Posterior vena cava (tissue), 2 donors: ENCODE measurements around the gene DCST1. TPM values are rescaled to one million over a fixed set of nuclear protein-coding genes. Genes with fewer than 3 reads are reported as not detected.

Experiments used
- DNase-seq: peaks from one replicate; pipeline ENCODE4 v3.0.0-alpha.2; 2020; ENCODE audit warnings: low spot score
- intact Hi-C, 2 donors: fragments of 100-400 bp; cut with DNase I; formaldehyde crosslinking; loops; one replicate each; pipeline versions ENCODE4 v1.14.1 to v1.14.2; 2022 to 2023
- total RNA-seq, 2 donors: library from RNA; stranded (reverse); fragmentation: NEBNext Ultra II Directional; extraction: Animal tissue kit (Norgen Biotek cat#: 25700); gene quantifications; one replicate each; pipeline ENCODE4 v1.2.1, GENCODE V29; 2021
- donor health status: DM: yes; HTN: yes; CAD: no.
- donor health status: DM: yes; HTN: yes; CAD: no.

The DCST1 gene
- total RNA-seq, 2 donors from 2014 or later, result not detected

DNA sequence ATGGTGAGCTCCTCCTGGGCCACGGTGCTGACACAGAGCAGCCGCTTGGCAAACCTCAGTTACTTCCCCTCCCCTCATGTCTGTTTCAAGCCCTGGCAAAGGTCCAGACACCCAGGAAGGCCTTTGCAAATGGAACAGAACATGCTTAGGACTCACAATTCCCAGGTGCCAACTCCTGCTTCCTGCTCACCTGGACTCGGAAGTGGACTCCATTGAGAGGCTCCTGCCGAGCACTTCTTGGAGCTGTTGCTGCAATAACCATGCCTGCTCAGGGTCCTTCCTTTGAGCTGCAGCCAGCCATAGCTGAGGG is 10.7 kb upstream of the DCST1 start:
- intact Hi-C loops, result loop anchor here in 1 of 2 donors (2.0 kb wide), 1 partner anchor 20 kb away; no protein-coding TSS in a partner anchor
- no peak for DNase-seq

DNA sequence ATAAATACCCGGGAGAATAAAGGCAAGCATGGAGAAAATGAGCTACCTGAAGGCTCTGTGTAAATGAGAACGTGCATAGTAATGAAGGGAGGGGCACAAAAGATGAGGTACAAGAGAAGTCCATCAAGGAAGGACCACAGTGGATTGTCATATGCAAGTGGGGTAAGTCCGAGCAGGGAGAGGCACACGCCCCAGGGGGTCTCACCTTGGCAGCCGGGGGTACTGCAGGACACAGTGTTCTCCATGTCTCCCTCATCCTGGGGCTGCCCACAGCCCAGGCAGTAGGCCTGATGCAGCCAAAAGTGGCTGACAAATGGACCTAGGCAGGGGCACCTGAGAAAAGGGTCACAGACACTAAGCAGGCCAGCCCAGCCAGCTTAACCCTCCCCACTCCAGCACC is 10.0 kb upstream of the DCST1 start:
- intact Hi-C loops, result loop anchor here in 1 of 2 donors (2.0 kb wide), 1 partner anchor 19 kb away; no protein-coding TSS in a partner anchor
- no peak for DNase-seq

DNA sequence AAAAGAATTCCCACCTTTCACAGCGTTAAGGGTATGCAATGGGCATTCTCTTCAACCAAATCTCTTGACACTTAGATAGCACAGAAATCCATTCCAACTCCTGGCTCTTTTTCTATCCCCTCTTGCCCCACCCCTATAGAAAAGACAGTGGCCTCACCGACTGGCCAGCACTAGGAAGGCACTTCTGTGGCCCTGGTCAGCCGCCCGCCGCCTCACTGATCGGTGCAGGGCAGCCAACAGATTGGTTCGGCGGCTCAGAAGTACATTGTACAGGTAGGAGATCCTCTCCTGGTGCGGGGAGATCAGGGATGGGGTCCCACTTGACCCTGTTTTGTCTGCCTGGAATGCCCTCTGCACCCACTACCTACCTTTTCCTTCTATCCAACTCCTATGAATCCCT is 9.3 kb upstream of the DCST1 start:
- intact Hi-C loops, result no loop called here
- DNase-seq, result no peak

DNA sequence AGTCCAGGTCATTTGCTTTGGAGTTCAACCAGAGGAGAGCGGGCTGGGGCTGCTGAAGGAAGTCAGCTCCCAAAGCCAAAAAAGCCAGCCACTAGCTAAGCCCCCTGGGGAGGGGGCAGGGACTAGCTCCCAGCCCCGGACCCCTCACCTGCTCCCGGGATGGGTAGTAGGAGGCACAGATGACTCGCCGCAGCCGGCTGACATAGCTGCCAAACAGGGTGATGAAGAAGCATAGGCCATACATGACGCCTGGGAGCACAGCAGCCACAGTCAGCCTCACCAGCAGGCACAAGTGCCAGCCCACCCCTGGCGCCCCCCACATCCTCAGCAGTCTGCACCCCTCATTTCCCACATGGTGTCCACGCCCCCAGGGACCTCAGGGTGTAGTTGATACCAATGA is 7.5 kb upstream of the DCST1 start:
- intact Hi-C loops, result no loop called here

DNA sequence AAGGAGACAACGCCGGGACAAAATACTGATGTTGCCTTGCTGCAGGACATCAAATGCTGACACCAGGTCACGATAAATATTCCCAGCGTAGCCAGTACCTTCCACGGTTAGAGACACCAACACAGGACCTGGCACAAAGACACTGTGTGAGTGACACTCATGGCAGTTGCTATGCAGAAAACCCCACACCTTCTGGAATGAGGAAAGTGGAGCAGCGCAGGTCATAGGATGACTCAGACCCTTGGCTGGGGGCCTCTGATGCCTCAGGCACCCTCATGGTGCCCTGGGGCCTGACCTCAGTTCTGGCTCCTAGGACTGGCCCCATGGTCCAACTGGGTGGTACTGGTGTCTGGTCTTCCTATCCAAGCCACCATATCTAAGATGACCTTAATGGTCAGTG is 7.0 kb upstream of the DCST1 start:
- intact Hi-C loops, result no loop called here
- no peak for DNase-seq

More for the DNA sequence above, 7.5 kb upstream of the DCST1 start:
- no peak for DNase-seq

DNA sequence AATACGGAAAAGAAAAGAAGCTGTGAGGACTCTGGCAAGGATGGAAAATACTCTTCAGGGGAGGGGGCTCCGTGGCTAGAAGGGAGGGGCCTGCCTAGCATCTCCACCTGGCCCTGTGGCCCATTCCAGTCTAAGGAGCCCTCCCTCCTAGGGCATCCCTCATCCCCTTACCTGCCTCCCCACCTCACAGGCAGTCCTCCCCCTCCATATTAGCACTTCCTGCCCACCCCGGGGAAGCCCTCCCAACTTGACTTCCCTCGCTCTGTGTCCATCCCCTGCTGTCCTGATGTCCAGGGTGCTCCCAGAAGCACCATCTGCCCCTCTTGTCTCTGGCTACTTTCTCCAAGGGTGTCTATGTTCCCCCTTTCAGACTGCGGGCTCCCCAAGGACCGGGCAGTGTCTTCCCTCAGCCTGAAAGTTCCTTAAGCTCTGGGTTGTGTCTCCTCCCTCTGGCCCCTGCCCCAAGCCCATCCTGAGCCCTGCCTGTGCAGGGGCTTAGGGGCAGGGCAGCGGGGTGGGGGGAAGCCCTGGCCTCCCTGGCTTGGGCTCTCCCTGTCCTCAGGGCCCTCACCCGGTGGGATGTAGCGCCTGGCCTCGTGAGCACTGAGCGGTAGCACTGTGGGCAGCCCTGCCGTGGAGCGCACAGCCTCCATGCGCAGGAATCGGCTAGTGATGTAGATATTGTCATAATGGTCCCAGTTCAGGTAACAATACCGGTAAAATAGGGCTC is 3.9 kb upstream of the DCST1 start:
- intact Hi-C loops, result no loop called here
- no peak for DNase-seq

DNA sequence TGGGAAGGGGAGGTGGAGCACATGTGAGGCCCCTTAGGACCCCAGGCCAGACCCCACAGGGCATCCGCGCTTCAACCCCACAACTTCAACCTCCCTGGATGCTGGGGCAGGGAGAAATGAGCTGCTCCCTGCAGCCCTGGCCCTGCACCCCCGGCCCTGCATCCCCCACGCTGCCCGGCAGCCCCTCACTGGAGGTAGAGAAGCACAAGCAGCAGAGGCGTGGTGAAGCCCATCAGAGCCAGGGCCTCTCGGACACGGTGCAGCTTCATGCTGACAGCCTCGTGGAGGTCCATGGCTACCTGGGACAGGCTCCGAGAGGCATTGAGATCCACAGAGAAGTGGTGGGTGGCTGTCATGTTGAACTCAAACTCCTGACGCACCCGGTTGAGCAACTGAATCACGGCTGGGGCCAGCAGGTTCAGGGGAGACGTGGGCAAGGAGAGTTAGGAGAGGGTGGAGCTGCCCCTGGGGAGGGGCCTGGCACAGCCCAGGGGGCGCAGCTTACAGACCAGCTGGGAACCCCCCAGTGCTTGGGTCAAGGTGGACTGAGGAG is 3.3 kb upstream of the DCST1 start:
- intact Hi-C loops, result no loop called here
- DNase-seq, result no peak

DNA sequence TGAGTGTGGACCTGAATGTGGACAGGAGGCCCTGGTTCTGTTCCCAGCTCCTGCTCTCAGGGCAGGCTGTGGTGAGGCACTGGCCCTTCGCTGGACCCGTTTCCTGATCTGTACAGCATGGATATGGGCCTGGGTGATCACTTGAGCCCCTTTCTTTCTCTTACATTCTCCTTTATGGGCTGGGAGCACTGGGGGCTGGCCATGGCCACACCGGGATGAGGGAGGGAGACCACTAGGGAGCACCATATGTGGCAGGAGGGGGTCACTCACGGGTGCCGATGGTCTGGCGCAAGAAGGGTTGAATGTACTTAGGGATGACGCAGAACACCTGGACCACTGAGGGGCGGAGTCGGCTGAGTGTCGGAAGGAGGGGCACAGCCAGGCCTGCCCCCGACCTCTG is 2.7 kb upstream of the DCST1 start:
- intact Hi-C loops, result no loop called here
- DNase-seq, result no peak

DNA sequence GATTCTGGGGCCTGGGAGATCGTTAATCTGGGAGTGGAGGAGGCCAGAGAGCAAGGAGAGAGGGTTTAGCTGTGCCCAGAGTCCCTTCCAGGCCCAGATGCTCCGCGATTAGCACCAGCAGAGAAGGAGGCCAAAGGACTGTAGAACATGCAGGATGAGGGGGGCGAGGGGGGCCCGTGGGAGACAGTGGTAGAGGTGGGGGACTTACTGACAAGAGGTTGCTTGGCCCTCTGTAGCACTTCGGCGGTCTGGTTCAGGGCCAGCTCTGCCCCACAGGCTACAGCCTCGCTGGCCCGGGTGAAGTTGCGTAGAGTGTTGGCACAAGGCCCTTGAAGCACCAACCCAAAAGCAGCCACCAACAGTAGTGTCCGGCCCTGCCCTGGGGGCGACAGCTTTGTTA is 738 bp upstream of the DCST1 start:
- intact Hi-C loops, result no loop called here
- no peak for DNase-seq

DNA sequence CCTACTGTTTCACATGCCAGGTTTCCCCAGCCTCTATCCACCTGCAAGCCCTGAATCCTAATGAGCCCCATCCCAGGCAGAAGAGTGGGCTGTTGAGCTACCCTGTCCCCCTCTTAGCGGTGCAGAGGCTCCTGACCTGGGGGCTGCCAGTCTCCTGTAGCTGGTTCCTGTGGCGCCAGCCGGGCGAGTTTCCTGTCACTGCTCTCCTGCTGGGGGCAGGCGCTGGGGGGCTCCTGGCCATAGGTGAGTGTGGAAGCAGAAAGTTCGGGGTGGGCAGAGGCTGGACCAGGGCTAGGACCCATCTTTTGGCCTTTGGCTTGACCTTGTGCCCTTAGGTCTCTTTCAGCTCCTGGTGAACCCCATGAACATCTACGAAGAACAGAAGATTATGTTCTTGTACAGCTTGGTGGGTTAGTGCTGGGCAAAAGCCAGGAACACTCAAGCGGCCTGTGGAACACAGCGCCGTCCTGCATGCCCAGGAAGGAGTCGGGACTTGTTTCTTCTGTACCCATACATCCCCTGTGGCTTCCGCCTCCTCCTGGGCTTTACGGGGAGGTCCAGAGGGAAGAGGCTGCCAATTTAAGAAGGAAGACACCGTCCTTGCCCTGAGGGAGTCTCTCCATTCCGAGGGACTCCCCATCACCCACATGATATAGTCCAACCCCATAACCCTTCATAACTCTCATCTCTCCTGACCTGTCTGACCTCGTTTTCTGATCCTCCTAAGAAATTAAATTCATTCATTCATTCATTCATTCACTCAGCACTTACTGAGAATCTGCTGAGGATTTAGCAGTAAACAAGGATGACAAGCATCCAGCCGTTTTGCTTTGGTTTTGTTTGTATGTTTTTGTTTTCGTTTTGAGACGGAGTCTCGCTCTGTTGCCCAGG is 939 bp downstream of the DCST1 start:
- intact Hi-C loops, result no loop called here
- DNase-seq, result no peak

DNA sequence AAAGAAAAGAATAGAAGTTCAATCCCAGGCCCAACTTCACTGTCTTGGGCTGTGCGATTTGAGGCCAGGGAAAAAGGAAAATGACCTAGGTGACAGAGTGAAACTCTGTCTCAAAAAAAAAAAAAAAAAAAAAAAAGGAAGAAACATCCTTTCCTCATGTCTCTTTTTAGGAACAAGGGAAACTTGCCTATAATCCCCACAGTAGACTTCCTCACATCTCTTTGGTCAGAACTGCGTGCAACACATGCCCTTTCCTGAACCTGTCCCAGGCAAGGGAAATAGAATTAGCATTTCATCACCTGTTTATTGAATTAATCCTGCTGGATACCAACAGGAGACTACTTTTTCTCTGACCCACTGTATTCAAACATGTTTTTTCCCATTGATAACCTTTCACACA is 2.3 kb downstream of the DCST1 start:
- intact Hi-C loops, result no loop called here

DNA sequence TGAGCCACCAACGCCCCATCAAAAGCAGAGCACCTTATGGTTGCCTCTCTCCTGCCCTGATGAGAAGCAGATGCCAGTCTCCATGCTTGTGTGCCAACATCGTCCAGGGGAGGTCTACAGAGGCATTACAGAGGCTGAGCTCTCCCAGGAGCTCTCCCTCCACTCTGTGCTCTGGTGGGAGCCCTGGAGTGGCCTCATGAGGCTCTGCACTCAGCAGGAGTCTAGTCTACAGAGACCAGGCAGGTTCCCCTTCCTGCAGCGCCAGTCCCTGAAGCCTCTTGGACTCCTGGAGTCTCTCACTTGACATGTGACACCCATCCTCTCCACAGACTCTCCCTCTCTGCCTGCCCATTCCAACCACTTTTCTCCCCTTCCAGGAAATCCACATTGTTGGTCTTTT is 3.4 kb downstream of the DCST1 start:
- intact Hi-C loops, result no loop called here
- DNase-seq, result no peak

More for the DNA sequence above, 2.3 kb downstream of the DCST1 start:
- DNase-seq, result no peak

DNA sequence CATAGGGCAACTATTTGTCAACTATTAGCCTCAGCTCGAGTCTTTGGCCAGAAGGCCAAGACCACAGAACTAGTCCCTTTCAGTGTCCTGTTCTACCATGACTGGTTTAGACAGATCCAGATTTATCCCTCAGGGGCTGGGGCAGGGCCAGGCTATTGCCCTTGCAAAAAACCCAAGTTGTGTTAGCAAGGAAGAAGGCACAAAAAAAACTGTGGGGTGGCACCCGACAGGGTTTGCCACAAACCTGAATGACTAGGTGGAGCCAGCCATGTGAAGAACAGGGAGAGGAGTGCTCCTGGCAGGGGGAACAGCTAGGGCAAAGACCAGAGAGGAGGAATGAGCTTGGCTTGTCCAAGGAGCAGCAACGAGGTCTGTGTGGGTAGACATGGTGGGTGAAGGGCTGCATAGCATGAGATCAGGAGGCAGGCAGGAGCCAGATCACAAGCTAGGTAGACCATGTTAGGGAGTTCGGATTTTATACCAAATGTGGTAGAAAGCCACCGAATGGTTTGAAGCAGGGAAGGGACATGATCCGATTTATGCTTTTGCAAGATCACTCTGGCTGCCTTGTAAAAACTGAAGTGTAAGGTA is 4.3 kb downstream of the DCST1 start:
- no peak for DNase-seq
- intact Hi-C loops, result no loop called here

DNA sequence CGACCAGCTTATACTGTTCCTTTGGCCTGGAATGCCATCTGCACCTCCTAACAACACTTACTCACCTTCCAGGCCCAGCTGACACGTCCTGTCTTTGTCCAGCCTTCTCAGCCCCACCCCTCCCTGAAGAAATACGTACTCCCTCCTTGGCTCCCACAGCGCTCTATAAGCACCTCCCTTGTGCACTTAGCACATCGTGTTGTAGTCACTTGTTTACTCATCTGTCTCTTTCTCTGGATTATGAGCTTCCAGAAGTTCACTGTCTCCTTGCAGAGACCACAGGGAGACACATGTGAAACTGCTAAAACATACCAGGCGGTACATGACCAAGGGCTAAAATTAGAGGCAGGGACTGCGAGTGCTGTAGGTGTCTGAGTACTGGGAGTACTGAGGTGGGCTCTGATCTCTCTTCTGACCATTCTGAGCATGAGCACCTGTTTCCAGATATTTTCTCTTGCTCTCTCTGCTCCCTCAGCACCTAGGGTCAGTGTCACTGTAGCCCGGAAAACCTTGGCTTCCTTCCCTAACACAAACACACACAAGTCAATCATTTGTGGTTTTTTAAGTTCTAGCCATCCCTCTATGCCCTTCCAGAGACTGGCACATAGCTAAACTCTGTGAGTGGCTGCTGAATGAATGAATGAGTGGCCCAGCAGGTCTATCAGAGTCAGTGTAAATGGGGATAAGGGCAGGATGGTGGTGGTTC is 5.1 kb downstream of the DCST1 start:
- intact Hi-C loops, result no loop called here
- DNase-seq, result no peak

DNA sequence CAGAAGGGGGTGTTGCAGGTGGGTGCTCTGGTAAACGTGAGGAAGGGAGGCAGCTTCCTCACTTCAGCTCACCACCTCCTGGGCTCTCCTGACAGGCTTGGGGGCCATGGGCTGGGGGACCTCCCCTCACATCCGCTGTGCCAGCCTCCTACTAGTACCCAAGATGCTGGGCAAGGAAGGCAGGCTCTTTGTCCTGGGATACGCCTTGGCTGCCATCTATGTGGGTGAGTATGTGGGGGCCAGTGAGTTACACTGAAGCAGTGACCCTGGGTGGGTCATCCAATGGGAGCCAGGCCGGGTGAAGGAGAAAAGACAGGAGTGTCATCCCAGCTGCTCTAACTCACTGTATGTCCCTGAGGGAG is 5.7 kb downstream of the DCST1 start:
- intact Hi-C loops, result no loop called here
- DNase-seq, result no peak

DNA sequence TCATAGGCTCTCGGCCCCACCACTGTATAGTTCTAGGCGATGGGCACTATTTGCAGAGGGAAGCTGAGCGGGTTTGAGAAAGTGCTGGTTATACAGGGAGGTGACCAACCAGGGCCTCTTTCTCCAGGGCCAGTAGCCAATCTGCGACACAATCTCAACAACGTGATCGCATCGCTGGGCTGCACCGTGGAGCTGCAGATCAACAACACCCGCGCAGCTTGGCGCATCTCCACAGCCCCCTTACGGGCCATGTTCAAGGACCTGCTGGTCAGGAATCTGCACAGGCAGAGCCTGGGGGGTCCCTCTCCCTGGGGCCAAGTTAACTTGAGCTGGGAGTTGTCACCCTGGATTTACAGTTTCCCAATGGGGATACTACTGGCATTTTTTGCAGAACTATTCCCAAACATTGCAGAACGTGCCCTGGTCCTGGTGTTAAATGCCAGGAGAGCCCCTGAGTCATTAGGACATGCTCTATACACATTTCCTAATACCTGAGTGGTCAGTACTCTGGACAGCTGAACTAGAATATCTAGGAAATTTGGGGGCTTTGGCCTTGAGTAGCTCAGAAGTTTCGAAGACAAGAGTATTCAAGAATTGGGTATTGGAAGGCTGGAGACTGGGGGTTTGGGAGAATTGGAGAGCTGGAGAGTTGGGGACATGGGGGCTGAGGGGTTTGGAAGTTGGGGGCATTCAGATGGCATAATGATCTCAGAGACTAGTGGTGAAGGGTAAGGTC is 6.9 kb downstream of the DCST1 start:
- intact Hi-C loops, result no loop called here

DNA sequence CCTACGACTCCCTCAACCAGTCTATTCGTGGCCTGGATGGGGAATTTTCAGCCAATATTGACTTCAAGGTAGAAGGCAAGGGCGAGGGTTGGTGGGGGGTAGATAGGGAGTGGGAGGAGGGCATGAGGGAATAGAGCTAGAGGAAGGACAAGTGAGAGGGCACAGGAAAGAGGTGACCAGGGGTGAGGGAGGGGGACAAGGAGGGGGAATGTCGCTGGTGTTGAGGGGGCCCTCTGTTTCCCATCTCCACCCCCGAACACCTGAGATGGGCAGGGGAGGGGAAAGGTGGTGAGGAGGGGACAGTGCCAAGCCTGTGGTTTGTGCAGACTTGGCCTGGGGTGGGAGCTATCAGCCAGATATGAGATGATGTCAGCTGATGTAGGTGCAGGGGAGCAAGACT is 9.2 kb downstream of the DCST1 start:
- intact Hi-C loops, result loop anchor here in 1 of 2 donors (2.0 kb wide), 1 partner anchor 20 kb away; no protein-coding TSS in a partner anchor
- no peak for DNase-seq

More for the DNA sequence above, 6.9 kb downstream of the DCST1 start:
- DNase-seq, result no peak

DNA sequence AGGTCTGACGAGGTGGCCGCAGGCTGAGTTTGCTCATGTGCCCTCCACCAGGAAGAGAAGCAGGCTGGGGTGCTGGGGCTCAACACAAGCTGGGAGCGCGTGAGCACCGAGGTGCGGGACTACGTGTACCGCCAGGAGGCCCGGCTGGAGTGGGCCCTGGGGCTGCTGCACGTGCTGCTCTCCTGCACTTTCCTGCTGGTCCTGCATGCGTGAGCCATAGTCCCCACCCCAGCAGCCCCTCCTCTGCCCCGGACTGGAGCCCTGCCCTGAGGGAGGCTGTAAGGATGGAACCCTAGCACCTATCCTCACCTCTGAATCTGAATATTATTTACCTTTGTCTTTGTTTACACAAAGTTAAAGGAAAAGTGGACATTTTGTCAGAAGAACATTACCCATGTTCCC is 9.7 kb downstream of the DCST1 start:
- no peak for DNase-seq
- intact Hi-C loops, result loop anchor here in 1 of 2 donors (2.0 kb wide), 1 partner anchor 21 kb away; no protein-coding TSS in a partner anchor

DNA sequence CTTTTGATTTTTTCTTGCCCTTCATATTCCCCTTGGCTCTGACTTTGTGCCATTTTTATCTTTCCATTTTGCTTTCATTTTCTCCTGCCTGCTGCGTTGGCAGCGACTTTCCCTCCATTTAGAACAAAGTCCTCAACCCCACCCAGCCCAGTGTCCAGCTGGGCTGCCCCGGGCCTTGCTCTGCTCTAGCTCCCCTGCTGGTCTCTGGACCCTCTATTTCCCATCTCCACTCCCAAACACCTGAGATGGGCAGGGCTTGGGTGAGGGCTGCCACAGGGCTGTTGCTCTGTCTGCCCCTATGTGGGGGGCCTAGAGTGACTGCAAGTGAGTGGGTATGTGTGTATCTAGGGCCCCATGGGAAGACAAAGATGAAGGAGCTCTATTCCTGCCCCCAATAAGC is 10.2 kb downstream of the DCST1 start:
- DNase-seq, result no peak
- intact Hi-C loops, result loop anchor here in 1 of 2 donors (2.0 kb wide), 2 partner anchors 21 to 41 kb away; no protein-coding TSS in a partner anchor
